ENCODE measurements around the gene L2HGDH. TPM values are rescaled to one million over a fixed set of nuclear protein-coding genes. Genes with fewer than 3 reads are reported as not detected.
"Not testable (repeated sequence)": the region's sequence is repeated elsewhere in the genome, so short reads cannot be mapped to it uniquely, and the experiment has no call there.

The L2HGDH gene
- total RNA-seq, 1 donor from 2014 or later = 7.3 TPM

DNA sequence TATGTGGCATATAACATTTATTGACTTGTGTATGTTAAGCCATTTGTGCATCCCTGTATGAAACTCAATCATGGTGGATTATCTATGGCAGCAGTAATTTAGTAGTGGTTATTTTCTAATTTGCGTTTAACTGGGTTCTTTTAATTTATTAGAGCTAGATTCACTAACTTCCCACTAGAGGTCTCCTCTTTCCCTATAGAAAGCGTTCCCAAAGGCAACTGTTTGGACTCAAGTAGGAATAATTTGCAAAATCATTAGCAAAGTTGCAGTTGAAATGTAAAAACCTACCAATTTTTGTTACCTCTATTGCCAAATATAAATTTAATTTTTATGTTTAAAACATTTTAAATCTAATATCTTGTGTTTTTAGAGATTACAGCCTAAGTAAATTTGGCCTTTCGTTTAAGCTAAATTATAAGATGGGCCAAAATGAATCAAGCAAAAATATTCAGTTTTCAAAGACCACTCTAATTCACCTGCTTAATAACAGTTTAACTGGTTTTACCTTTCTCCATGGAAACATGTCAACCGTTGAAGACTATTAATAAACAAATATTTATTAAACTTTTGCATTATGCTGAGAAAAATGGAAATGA is 6.1 kb upstream of the L2HGDH start:
- no peak for DNase-seq (ENCODE audit: low read depth)
- Histone ChIP-seq H3K4me3 (ENCODE audit: low read depth, low read length) (no peak overlapping the region), H3K36me3 (ENCODE audit: control insufficient read depth, insufficient read depth, low read length) (no peaks in the 10 kb centered on the region), H3K27me3 (ENCODE audit: control insufficient read depth, insufficient read depth, low read length) (no peaks in the 10 kb centered on the region)
- TF ChIP-seq, protein P1, sequence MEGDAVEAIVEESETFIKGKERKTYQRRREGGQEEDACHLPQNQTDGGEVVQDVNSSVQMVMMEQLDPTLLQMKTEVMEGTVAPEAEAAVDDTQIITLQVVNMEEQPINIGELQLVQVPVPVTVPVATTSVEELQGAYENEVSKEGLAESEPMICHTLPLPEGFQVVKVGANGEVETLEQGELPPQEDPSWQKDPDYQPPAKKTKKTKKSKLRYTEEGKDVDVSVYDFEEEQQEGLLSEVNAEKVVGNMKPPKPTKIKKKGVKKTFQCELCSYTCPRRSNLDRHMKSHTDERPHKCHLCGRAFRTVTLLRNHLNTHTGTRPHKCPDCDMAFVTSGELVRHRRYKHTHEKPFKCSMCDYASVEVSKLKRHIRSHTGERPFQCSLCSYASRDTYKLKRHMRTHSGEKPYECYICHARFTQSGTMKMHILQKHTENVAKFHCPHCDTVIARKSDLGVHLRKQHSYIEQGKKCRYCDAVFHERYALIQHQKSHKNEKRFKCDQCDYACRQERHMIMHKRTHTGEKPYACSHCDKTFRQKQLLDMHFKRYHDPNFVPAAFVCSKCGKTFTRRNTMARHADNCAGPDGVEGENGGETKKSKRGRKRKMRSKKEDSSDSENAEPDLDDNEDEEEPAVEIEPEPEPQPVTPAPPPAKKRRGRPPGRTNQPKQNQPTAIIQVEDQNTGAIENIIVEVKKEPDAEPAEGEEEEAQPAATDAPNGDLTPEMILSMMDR (IDR thresholded peaks at IDR 0.05; ENCODE audit: insufficient read depth, low read length, poor library complexity, severe bottlenecking) = peak; percentile 66

DNA sequence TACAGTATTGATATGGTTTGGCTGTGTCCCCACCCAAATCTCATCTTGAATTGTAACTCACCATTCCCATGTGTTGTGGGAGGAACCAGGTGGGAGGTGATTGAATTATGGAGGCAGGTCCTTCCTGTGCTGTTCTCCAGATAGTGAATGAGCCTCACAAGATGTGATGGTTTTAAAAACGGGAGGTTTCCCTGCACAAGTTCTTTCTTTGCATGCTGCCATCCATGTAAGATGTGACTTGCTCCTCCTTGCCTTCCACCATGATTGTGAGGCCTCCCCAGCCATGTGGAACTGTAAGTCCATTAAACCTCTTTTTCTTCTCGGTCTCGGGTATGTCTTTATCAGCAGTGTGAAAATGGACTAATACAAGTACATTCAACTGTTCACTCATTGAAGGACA is 2.1 kb upstream of the L2HGDH start:
- not testable (repeated sequence) for H3K27me3 ChIP-seq (ENCODE audit: control insufficient read depth, insufficient read depth, low read length); DNase-seq (ENCODE audit: low read depth); H3K4me3 ChIP-seq (ENCODE audit: low read depth, low read length); H3K36me3 ChIP-seq (ENCODE audit: control insufficient read depth, insufficient read depth, low read length)

DNA sequence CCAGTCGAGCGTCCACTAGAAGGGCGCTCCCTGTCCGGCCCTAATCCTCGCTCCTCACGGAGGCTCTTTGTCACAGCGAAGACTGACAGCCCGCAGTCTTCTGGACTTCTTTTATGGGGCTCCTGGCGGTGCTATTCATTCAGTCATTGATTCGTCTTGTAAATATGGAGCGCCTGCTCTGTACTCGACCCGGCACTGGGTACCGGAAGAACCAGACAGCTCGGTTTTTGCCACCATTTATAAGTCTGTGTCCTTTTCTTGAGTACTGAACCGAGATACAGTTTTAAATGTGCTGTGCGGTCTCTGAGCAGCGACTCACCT is 665 bp upstream of the L2HGDH start:
- Histone ChIP-seq H3K27me3 (ENCODE audit: control insufficient read depth, insufficient read depth, low read length) (no peaks in the 10 kb centered on the region), H3K4me3 (ENCODE audit: low read depth, low read length) (peak overlapping the region; percentile 87), H3K36me3 (ENCODE audit: control insufficient read depth, insufficient read depth, low read length) (no peaks in the 10 kb centered on the region)
- TF ChIP-seq, protein P1 (IDR thresholded peaks at IDR 0.05; ENCODE audit: insufficient read depth, low read length, poor library complexity, severe bottlenecking) = no peak
- DNase-seq (ENCODE audit: low read depth) = no peak

DNA sequence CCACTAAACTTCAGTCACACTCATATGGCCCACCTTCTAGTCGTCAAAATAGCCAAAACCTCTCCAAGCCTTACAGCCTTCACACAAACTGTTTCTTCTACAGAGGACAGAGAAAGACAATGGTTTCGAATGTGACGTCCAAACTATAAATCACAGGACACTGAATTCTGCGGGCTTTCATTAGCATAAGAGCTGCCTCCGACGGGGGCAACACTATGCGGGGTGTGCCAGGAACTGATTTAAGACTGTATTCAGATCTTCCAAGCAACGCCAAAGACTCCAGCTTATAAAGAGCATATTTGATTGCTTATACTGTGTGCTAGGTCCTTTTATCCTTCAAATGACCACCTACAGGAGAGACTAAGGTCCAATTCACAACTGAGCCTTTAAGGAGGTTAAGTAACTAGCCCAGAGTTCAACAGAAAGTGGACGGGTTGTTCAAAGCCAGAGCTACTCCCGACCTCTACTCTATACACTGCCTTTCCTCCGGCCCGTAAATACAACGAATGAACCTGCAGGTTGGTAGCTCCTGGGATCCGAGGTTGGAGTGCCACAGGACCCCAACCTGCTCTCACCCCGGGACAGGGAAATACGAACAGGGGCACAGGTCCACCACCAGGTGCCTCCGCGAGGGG is 575 bp downstream of the L2HGDH start:
- Histone ChIP-seq H3K36me3 (ENCODE audit: control insufficient read depth, insufficient read depth, low read length) (no peaks in the 10 kb centered on the region), H3K27me3 (ENCODE audit: control insufficient read depth, insufficient read depth, low read length) (no peaks in the 10 kb centered on the region), H3K4me3 (ENCODE audit: low read depth, low read length) (peak overlapping the region; percentile 87)
- TF ChIP-seq, protein P1 (IDR thresholded peaks at IDR 0.05; ENCODE audit: insufficient read depth, low read length, poor library complexity, severe bottlenecking) = no peak
- DNase-seq (ENCODE audit: low read depth) = no peak

DNA sequence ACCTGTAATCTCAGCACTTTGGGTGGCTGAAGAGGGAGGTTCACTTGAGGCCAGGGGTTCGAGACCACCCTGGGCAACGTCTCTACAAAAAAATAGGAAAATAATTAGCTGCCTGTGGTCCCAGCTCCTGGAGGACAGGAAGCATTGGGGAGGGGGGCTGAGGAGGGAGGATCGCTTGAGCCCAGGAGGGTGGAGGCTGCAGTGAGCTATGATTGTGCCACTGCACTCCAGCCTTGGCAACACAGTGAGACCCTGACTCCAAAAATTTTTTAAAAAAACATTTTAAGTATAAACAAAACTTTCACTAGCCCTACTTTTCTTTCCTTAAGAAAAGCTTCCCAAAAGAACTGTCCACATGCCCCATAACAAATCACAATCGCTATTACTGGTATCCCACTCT is 1.6 kb downstream of the L2HGDH start:
- Histone ChIP-seq H3K4me3 (ENCODE audit: low read depth, low read length) (no peak overlapping the region), H3K36me3 (ENCODE audit: control insufficient read depth, insufficient read depth, low read length) (no peaks in the 10 kb centered on the region), H3K27me3 (ENCODE audit: control insufficient read depth, insufficient read depth, low read length) (no peaks in the 10 kb centered on the region)
- TF ChIP-seq, protein P1 (IDR thresholded peaks at IDR 0.05; ENCODE audit: insufficient read depth, low read length, poor library complexity, severe bottlenecking) = no peak
- DNase-seq (ENCODE audit: low read depth) = no peak

DNA sequence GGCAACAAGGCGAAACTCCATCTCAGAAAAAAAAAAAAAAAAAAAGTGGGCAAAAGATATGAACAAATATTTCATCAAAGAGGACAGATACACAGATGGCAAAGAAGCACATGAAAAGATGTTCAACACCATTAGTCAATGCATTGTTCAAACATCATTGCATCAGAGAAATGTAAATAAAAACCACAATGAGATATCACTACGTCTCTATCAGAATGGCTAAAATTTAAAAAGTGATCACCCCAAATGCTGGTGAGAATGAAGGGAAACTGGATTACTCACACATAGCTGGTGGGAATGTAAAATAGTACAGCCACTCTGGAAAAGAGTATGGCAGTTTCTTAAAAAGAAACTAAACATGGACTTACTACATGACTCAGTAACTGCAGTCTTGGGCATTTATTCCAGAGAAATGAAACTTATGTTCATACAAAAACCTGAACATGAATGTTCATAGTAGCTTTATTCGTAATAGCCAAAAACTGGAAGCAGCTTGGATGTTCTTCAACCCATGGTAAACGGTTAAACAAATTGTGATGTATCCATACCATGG is 3.6 kb downstream of the L2HGDH start:
- H3K27me3 ChIP-seq (ENCODE audit: control insufficient read depth, insufficient read depth, low read length) = no peaks in the 10 kb centered on the region
- no peaks in the 10 kb centered on the region for H3K36me3 ChIP-seq (ENCODE audit: control insufficient read depth, insufficient read depth, low read length)
- DNase-seq (ENCODE audit: low read depth) = no peak
- no peak overlapping the region for H3K4me3 ChIP-seq (ENCODE audit: low read depth, low read length)
- TF ChIP-seq, protein P1 (IDR thresholded peaks at IDR 0.05; ENCODE audit: insufficient read depth, low read length, poor library complexity, severe bottlenecking) = no peak
